Loucy (cell line): ENCODE measurements around the gene DCAF17.

ENCODE experiments used
- CTCF ChIP-seq: fragments of 200-600 bp; sonication (generic); conservative IDR thresholded peaks from 2 replicates; pipeline ENCODE4 v1.5.1; 2014; ENCODE audit warnings: mild to moderate bottlenecking, antibody characterized with exemption, low read length
- EZH2phosphoT487 ChIP-seq: fragments of 200-600 bp; IDR thresholded peaks from 2 replicates; pipeline ENCODE4 v1.6.1; 2018; ENCODE audit warnings: antibody characterized with exemption, mild to moderate bottlenecking, moderate library complexity, borderline replicate concordance

GRCh38 chr2:171430516-171431410, 3.3 kb upstream of the DCAF17 start:
- TF ChIP-seq CTCF (no peak), EZH2phosphoT487 (no peak)
